Measurements from ENCODE around the gene CCDC17. TPM values are rescaled to one million over a fixed set of nuclear protein-coding genes. Genes with fewer than 3 reads are reported as not detected.
"Not testable (repeated sequence)": the region's sequence is repeated elsewhere in the genome, so short reads cannot be mapped to it uniquely, and the experiment has no call there.

The CCDC17 gene
- total RNA-seq, 1 donor from 2014 or later: 1.9 TPM

GRCh38 chr1:45622524-45623394 is 1.1 kb downstream of the CCDC17 start:
- DNase-seq (ENCODE audit: extremely low read depth, low read depth, low spot score): no peak

DNA sequence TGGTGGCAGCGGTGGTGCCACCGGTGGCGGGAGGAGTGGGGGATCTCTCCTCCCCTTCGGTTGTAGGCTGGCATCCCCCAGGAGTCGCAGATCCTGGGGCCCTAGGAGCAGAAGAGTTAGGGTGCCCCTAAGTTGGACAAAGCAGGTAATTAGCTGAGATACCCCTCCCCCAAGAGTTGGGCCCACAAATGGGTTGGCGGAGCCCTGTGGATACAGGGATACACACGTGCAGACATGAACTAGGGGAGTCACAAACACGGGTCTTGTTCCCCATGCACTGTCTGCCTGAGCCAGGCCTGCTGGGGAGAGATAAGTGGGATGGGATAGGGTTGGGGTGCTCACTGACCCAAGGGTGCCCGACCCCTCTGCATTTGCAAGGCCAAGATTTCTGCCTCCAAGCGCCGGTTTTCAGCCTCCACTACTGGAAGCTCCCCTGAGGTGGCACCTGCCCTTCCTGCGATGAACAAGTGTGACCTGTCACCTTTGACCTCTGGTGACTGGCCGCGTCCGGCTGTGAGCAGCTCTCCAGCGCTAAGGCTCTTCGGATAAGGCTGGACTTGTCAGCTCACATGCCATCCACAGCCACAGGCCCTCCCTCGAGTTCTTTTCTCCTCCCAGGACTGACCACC is 1.8 kb downstream of the CCDC17 start:
- no peak for DNase-seq (ENCODE audit: extremely low read depth, low read depth, low spot score)

DNA sequence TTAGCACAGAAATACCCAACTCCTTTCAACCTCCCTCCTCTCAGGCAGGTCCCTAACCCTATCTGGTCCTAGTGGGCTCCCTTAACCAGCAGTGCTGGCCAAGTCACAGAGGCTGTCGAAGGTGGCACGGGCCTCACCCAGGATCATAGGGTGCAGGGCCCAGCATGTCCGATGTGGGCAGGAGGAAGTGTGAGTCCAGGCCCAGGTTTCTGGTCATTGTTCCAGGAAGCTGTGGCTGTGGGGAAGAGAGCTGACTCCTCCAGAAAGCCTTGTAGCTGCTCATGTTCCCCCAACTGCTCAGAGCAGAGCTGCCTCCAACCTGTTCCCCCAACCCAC is 2.4 kb downstream of the CCDC17 start:
- DNase-seq (ENCODE audit: extremely low read depth, low read depth, low spot score): no peak

GRCh38 chr1:45620588-45621500 is 3.0 kb downstream of the CCDC17 start:
- DNase-seq (ENCODE audit: extremely low read depth, low read depth, low spot score): no peak

DNA sequence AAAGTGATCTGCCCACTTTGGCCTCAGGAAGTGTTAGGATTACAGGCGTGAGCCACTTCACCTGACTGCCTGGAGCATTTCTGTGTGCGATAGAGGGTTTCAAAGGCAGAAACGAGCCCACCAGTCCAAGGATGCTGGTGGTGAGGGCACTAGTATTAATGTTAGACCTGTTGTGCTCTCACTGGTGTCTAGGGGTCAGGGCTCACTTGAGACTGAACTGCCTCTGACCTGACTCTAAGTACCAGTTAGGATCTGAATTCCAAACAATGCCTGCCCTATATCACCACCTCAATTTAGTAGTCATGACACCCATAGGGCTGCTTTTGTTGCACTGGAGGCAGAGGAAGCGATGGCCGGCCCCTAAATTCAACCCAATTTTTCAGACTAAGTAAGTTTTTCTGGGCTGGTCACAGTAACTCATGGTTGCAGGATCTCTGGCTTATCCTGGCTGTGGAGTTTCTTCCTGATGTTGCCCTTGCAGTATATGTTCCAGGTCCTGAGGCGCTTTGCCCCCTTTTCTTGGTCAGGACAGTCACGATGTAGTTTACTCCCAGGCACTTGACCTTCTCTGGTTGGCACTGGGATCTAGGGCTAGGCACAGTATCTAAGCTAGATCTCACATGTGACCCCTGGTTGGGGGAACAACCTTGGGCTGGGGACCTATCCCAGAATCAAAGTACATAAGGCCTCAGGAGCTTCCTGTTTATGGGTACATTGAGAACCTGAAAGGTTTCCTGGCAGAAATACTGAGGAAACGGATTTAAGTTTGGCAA is 4.5 kb downstream of the CCDC17 start:
- DNase-seq (ENCODE audit: extremely low read depth, low read depth, low spot score): no peak

DNA sequence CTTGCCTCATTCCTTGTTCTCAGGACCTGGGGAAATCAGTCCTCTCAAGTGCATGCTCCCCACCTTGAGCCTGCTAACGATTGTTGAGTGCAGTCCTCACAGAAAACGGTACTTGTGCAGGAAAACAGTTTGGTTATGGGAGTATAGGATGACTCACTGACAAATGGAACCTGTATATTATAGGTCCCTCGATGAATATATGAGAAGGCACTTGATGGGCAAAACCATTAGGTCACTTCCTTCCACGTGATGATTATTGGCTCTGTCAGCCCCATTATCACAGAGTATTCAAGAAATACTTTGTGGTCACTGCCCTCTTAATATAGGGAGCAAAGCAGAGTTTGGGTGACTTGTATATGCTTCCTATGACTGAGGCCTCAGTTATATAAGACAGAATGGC is 6.2 kb downstream of the CCDC17 start:
- DNase-seq (ENCODE audit: extremely low read depth, low read depth, low spot score): no peak

GRCh38 chr1:45615885-45616284 is 8.0 kb downstream of the CCDC17 start:
- no peak for DNase-seq (ENCODE audit: extremely low read depth, low read depth, low spot score)

- no peak for DNase-seq (ENCODE audit: extremely low read depth, low read depth, low spot score)
Observed at GRCh38 chr1:45612941-45613579, 10.8 kb downstream of the CCDC17 start.

- no peak for DNase-seq (ENCODE audit: extremely low read depth, low read depth, low spot score)
Observed at GRCh38 chr1:45610589-45611226, 13.1 kb downstream of the CCDC17 start.

- DNase-seq (ENCODE audit: extremely low read depth, low read depth, low spot score): no peak
Observed at GRCh38 chr1:45608175-45609156, 15.4 kb downstream of the CCDC17 start.

- DNase-seq (ENCODE audit: extremely low read depth, low read depth, low spot score): no peak
Observed at GRCh38 chr1:45607404-45608074, 16.3 kb downstream of the CCDC17 start.

- no peak for DNase-seq (ENCODE audit: extremely low read depth, low read depth, low spot score)
Observed at GRCh38 chr1:45604239-45604638, 19.6 kb downstream of the CCDC17 start.

GRCh38 chr1:45596765-45597164 is 27.1 kb downstream of the CCDC17 start:
- DNase-seq (ENCODE audit: extremely low read depth, low read depth, low spot score): not testable (repeated sequence)

GRCh38 chr1:45594412-45594811 is 29.4 kb downstream of the CCDC17 start:
- no peak for DNase-seq (ENCODE audit: extremely low read depth, low read depth, low spot score)

DNA sequence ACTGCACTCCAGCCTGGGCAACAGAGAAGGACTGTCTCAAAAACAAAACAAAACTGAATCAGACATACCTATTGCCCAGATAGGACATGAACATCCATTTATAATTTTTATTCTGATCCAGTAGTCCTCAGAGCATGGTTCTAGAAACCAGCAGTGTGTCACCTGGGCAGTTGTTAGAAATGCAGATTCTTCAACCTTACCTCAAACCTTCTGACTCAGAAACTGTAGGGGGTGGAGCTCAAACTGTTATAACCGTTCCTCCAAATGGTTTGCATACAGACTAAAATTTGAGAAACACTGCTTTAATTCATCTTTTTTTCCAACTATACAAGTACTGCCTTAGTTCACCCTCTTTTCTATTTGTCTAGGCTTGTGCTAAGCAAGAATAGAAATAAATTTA is 34.0 kb downstream of the CCDC17 start:
- no peak for DNase-seq (ENCODE audit: extremely low read depth, low read depth, low spot score)

DNA sequence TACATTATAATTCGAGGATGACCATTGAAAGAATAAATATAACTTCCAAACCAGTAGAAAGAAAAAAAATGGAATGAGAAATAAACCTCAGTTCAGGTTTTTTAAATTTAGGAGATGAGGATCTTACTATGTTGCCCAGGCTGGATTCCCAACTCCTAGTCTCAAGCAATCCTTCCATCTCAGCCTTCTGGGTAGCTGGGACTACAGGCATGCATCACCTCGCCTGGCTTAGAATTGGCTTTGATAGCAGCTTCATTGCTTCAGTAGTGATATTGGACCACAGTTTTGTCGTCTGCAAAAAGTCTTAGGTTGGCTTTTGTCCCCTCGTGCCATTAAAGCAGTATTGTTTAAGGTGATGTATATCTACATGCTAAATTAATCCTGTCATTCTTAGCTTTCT is 37.1 kb downstream of the CCDC17 start:
- DNase-seq (ENCODE audit: extremely low read depth, low read depth, low spot score): no peak

DNA sequence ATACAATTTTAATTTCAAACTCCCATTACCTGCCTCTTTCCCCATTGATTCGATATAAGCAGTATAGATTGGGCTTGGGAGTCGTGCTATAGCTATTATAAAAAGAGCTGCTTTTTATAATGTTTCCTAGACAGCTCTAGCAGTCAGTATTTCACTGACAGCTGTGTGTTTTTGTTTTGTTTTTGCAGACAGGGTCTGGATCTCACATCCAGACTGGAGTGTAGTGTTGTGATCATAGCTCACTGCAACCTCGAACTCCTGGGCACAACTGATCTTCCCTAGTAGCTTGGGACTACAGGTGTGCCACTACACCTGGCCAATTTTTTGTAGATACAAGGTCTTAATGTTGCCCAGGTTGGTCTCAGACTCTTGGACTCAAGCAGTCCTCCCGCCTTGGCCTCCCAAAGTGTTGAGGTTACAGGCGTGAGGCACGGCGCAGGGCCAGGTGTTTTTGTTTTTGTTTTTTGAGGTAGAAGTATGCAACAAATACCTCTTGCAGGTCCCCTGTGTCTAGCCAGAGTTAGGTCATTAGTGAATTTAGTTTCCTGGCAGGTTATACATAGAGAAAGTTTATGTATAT is 38.3 kb downstream of the CCDC17 start:
- DNase-seq (ENCODE audit: extremely low read depth, low read depth, low spot score): no peak

- DNase-seq (ENCODE audit: extremely low read depth, low read depth, low spot score): no peak
Observed at GRCh38 chr1:45585110-45585426, 38.8 kb downstream of the CCDC17 start.
